ENCODE data around the gene SERPINA4.

- TF ChIP-seq CTCF (conservative IDR thresholded peaks at IDR 0.05 in 1 of 2, IDR thresholded peaks at IDR 0.05 in 1 of 2; ENCODE audit: extremely low read depth in 1 of 2, insufficient read depth in 1 of 2, low read depth in 1 of 2, low read length in 2 of 2): no peak
- TF ChIP-seq EZH2 (IDR thresholded peaks at IDR 0.05; ENCODE audit: borderline replicate concordance, low read length): no peak
These were observed 391 bp downstream of the SERPINA4 start for GRCh38 chr14:94561656-94562010.

All from mammary epithelial cell (primary cell).